ENCODE data around the gene ERFE. TPM values are rescaled to one million over a fixed set of nuclear protein-coding genes. Genes with fewer than 3 reads are reported as not detected.

ERFE gene
- total RNA-seq, 1 donor from 2014 or later = 86.8 TPM

DNA sequence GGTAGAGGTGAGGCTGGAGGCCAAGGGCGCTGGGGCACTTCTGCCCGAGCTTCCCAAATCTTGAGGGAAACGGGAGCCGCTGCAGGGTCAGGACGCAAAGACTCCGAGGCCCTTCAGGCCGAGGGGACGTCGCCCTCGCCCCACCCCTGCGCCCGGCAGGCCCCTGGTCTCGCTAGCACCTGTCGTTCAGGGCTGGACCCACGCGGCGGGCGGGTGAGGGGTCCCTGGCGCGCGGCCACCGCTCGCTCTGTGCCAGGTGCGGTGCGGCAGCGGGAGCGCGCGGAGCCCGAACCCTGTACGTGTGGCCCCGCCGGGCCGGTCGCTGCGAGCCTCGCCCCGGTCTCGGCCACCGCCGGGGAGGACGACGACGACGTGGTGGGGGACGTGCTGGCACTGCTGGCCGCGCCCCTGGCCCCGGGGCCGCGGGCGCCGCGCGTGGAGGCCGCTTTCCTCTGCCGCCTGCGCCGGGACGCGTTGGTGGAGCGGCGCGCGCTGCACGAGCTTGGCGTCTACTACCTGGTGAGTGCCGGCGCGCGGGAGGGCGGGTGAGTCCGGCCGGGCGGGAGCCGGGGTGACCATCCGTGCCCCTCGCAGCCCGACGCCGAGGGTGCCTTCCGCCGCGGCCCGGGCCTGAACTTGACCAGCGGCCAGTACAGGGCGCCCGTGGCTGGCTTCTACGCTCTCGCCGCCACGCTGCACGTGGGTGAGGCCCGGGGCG is 4.9 kb downstream of the ERFE start:
- no peak for DNase-seq (ENCODE audit: low read depth)
- H3K4me3 ChIP-seq (ENCODE audit: low read depth, low read length) = peak overlapping the region; percentile 47
- TF ChIP-seq, protein P1, sequence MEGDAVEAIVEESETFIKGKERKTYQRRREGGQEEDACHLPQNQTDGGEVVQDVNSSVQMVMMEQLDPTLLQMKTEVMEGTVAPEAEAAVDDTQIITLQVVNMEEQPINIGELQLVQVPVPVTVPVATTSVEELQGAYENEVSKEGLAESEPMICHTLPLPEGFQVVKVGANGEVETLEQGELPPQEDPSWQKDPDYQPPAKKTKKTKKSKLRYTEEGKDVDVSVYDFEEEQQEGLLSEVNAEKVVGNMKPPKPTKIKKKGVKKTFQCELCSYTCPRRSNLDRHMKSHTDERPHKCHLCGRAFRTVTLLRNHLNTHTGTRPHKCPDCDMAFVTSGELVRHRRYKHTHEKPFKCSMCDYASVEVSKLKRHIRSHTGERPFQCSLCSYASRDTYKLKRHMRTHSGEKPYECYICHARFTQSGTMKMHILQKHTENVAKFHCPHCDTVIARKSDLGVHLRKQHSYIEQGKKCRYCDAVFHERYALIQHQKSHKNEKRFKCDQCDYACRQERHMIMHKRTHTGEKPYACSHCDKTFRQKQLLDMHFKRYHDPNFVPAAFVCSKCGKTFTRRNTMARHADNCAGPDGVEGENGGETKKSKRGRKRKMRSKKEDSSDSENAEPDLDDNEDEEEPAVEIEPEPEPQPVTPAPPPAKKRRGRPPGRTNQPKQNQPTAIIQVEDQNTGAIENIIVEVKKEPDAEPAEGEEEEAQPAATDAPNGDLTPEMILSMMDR (conservative IDR thresholded peaks at IDR 0.05; ENCODE audit: low read depth, low read length) = no peak

DNA sequence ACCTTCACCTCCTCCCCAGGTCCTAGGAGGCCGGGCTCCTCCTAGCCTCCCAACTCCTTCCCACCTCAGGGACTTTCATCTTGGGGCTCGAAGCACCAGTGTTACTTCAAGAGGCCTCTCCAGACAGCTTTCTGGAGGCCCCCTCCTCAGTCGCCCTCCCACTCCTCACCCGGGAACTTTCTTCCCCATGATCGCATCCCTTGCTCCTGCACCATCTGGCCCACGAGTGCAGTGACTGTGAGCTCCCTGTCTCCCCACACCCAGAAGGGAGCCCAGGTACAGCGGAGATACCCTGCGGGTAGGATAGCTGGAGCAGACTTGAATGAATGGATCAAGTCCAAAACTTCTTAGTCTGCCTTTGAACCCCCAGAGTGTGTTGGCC is 6.1 kb downstream of the ERFE start:
- no peak overlapping the region for H3K4me3 ChIP-seq (ENCODE audit: low read depth, low read length)
- DNase-seq (ENCODE audit: low read depth) = no peak
- TF ChIP-seq, protein P1 (conservative IDR thresholded peaks at IDR 0.05; ENCODE audit: low read depth, low read length) = no peak

DNA sequence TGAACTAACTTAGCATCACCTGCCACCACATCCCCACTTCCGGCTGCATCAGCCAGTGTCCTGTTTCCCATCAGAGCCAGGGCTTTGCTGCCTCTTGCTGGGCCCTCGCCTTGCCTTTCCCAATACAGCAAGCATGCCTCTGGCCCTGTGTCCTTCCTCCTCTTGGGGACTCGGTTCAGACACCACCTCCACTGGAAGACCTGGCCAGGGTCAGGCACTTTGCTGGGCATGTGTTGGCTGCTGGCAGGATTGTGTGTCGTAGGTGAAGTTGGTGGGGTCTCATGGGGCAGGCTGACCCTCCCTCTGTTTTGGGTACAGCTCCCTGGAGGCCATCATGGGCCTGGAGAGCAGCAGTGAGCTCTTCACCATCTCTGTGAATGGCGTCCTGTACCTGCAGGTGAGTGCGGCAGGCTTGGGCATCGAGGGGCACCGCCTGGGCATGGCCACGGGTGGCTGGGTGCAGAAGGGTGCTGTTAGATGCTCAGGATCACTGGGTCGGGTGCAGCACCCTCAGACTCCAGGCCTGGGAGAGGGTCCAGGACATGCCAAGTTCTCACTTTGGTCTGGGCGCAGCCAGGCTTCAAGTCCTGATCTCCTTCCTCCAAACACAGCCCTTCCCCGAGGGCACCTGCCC is 6.6 kb downstream of the ERFE start:
- no peak overlapping the region for H3K4me3 ChIP-seq (ENCODE audit: low read depth, low read length)
- TF ChIP-seq, protein P1 (conservative IDR thresholded peaks at IDR 0.05; ENCODE audit: low read depth, low read length) = no peak
- DNase-seq (ENCODE audit: low read depth) = no peak

DNA sequence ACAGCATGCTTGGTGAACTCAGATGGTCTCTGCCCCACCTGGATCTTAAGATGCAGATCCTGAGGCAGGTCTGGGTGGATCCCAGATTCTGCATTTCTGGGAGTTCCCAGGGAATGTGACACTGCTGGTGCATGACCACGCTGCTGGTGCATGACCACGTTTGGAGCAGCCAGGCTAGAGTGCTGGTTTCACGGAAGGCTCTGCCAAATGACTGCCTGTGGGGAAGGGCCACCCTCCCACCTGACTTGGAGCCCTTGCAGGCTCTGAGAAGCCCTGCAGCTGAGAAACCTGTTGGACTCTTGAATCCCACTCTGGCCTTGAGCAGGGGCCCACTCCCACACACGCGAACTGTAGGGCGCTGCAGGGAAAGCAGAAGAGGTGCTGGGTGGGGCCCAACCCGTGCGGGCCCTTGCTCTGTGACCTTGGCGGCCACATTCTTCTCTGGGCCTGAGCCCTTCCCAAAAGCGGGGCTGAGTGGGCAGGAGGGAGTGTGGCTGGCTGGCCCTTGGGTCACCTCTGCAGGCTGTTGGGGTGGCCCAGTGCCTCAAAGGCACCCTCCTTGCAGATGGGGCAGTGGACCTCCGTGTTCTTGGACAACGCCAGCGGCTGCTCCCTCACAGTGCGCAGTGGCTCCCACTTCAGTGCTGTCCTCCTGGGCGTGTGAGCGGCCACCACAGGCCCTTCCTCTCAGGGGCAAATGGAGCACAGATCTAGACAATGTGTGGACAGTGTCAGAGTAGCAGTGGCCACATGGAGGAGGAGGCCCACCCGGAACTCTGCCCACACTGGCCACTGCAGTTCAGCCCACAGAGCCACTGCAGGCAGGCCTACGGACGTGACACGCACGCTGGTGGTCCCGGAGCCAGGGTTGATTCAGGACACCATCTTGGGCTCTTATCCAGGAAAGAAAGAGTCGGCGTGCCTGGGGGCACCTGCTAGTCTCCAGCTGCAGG is 7.9 kb downstream of the ERFE start:
- TF ChIP-seq, protein P1 (conservative IDR thresholded peaks at IDR 0.05; ENCODE audit: low read depth, low read length) = no peak
- DNase-seq (ENCODE audit: low read depth) = no peak
- H3K4me3 ChIP-seq (ENCODE audit: low read depth, low read length) = no peak overlapping the region

DNA sequence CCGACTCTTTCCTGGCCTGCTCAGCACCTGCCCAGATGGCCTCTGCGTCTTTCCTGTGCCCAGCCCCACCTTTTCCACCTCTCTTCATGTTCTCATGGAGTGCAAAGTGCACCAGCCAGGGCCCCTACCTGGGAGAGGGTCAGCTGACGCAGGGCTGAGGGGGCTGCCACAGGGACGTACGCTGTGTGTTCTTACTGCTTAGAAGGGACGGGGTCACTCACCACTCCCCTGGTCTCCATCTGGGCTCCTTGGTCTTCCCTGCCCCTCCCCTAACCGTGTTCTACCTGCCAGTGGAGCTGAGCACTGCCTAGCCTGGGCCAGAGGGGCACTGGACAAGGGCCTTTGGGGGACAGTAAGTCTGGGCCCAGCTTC is 8.6 kb downstream of the ERFE start:
- TF ChIP-seq, protein P1 (conservative IDR thresholded peaks at IDR 0.05; ENCODE audit: low read depth, low read length) = no peak
- H3K4me3 ChIP-seq (ENCODE audit: low read depth, low read length) = no peak overlapping the region
- DNase-seq (ENCODE audit: low read depth) = no peak

DNA sequence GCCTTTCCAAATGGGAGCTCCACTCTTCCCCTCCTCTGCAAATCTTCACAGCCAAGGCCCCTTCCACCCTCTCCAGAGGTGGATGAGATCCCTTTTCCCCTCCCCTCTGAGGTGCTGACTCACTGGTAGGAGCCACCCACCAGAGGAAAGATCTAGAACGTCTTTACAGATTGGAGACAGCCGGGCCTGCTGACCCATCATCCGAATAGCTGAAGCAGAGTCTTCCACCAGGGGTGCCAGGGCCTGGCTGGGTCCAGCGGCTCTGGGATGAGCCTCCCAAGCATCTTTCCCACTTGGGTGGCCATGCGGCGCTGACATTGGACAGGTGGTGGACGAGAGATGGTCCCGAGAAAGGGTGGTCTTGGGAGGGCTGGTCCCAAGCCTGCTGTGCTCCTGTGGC is 9.0 kb downstream of the ERFE start:
- no peak for DNase-seq (ENCODE audit: low read depth)
- TF ChIP-seq, protein P1 (conservative IDR thresholded peaks at IDR 0.05; ENCODE audit: low read depth, low read length) = no peak
- H3K4me3 ChIP-seq (ENCODE audit: low read depth, low read length) = no peak overlapping the region
